GM23338 (cell line): ENCODE data around the gene POFUT2. TPM values are rescaled to one million over a fixed set of nuclear protein-coding genes. Genes with fewer than 3 reads are reported as not detected.

ENCODE experiments used
- ATAC-seq: fragments of 200-7000 bp; cut with Tn5 transposase; 3 replicates; pipeline ENCODE4 v1.9.1; 2020
- DNase-seq: peaks from one replicate; pipeline ENCODE4 v3.0.0-alpha.2; 2015; ENCODE audit warnings: low spot score
- H2AFZ ChIP-seq: fragments of 200-600 bp; sonication (generic); 2 replicates; pipeline ENCODE4 v1.8.0; 2016; ENCODE audit warnings: antibody characterized with exemption, mild to moderate bottlenecking, moderate library complexity
- H3F3A ChIP-seq: fragments of 200-600 bp; sonication (generic); replicated peaks from 2 replicates; pipeline ENCODE4 v1.8.0; 2017; ENCODE audit warnings: antibody characterized with exemption, mixed run types, low read depth
- H3K27ac ChIP-seq: fragments of 200-600 bp; sonication (generic); 2 replicates; pipeline ENCODE4 v1.6.1; 2016; ENCODE audit warnings: low read depth
- H3K27me3 ChIP-seq: fragments of 200-600 bp; sonication (generic); 2 replicates; pipeline ENCODE4 v1.8.0; 2016; ENCODE audit warnings: mild to moderate bottlenecking, mixed run types, moderate library complexity; ENCODE audit not compliant: insufficient read depth
- H3K36me3 ChIP-seq: fragments of 200-600 bp; sonication (generic); 2 replicates; pipeline ENCODE4 v1.8.0; 2016; ENCODE audit warnings: mild to moderate bottlenecking; ENCODE audit not compliant: insufficient read depth
- H3K4me1 ChIP-seq: fragments of 200-600 bp; sonication (generic); 2 replicates; pipeline ENCODE4 v1.8.0; 2016; ENCODE audit warnings: mild to moderate bottlenecking, moderate library complexity; ENCODE audit not compliant: insufficient read depth
- H3K4me2 ChIP-seq: fragments of 200-600 bp; sonication (generic); 2 replicates; pipeline ENCODE4 v1.7.1; 2017; ENCODE audit warnings: mixed run types
- H3K4me3 ChIP-seq: fragments of 200-600 bp; sonication (generic); 2 replicates; pipeline ENCODE4 v1.6.1; 2016; ENCODE audit warnings: mixed run types
- H3K79me2 ChIP-seq: fragments of 200-600 bp; sonication (generic); replicated peaks from 2 replicates; pipeline ENCODE4 v1.8.0; 2017; ENCODE audit warnings: mild to moderate bottlenecking; ENCODE audit not compliant: insufficient read depth
- H3K9me2 ChIP-seq: fragments of 200-600 bp; sonication (generic); 2 replicates; pipeline ENCODE4 v1.8.0; 2017; ENCODE audit not compliant: insufficient read depth
- H4K20me1 ChIP-seq: fragments of 200-600 bp; sonication (generic); replicated peaks from 2 replicates; pipeline ENCODE4 v1.8.0; 2017; ENCODE audit warnings: mild to moderate bottlenecking; ENCODE audit not compliant: insufficient read depth
- H3K27ac Mint-ChIP-seq: 2 replicates; pipeline ENCODE4 v1.8.0; 2020; ENCODE audit warnings: inconsistent platforms, mild to moderate bottlenecking, moderate library complexity, mixed read lengths
- H3K27me3 Mint-ChIP-seq: 3 replicates; pipeline ENCODE4 v1.8.0; 2022; ENCODE audit warnings: low read depth, mild to moderate bottlenecking, moderate library complexity, mixed read lengths, inconsistent platforms; ENCODE audit not compliant: insufficient read depth, poor library complexity
- H3K36me3 Mint-ChIP-seq: 3 replicates; pipeline ENCODE4 v1.8.0; 2021; ENCODE audit warnings: low read depth, mild to moderate bottlenecking, inconsistent platforms, moderate library complexity, mixed read lengths
- H3K4me1 Mint-ChIP-seq: 3 replicates; pipeline ENCODE4 v1.8.0; 2020; ENCODE audit warnings: mild to moderate bottlenecking, inconsistent platforms, mixed read lengths
- H3K4me3 Mint-ChIP-seq: 3 replicates; pipeline ENCODE4 v1.8.0; 2021; ENCODE audit warnings: moderate library complexity, mild to moderate bottlenecking, inconsistent platforms, mixed read lengths
- H3K9me3 Mint-ChIP-seq: 3 replicates; pipeline ENCODE4 v1.8.0; 2020; ENCODE audit warnings: moderate library complexity, mild to moderate bottlenecking, inconsistent platforms, mixed read lengths
- CREB1 ChIP-seq: fragments of 250-450 bp; sonication (Bioruptor Pico); IDR thresholded peaks from 2 replicates; pipeline ENCODE4 v1.5.0; 2020; ENCODE audit warnings: low read depth, mild to moderate bottlenecking, moderate library complexity
- CTCF ChIP-seq, 2 experiments: fragments of 200-600 bp in 1 of 2; sonication (generic) in 1 of 2; conservative IDR thresholded peaks; 2 replicates each; pipeline versions ENCODE4 v1.5.1 to v1.6.1; 2016 to 2017; ENCODE audit warnings: antibody characterized with exemption in 2 of 2, low read depth in 2 of 2, mild to moderate bottlenecking in 2 of 2, moderate library complexity in 1 of 2
- ETS1 ChIP-seq: IDR thresholded peaks from 2 replicates; pipeline ENCODE4 v1.6.1; 2016; ENCODE audit warnings: antibody characterized with exemption
- EZH2 ChIP-seq: fragments of 200-600 bp; sonication (generic); IDR thresholded peaks from one replicate; pipeline ENCODE4 v1.8.0; 2017; ENCODE audit warnings: antibody characterized with exemption, mild to moderate bottlenecking, low read depth; ENCODE audit not compliant: unreplicated experiment
- JUNB ChIP-seq: IDR thresholded peaks from one replicate; pipeline ENCODE4 v1.6.1; 2016; ENCODE audit warnings: antibody characterized with exemption; ENCODE audit not compliant: unreplicated experiment
- NANOG ChIP-seq: IDR thresholded peaks from 2 replicates; pipeline ENCODE4 v1.6.1; 2016; ENCODE audit warnings: antibody characterized with exemption, borderline replicate concordance
- POLR2AphosphoS5 ChIP-seq: IDR thresholded peaks from 2 replicates; pipeline ENCODE4 v1.6.1; 2016; ENCODE audit warnings: antibody characterized with exemption, low read depth
- STAT1 ChIP-seq: IDR thresholded peaks from one replicate; pipeline ENCODE4 v1.6.1; 2016; ENCODE audit warnings: antibody characterized with exemption; ENCODE audit not compliant: unreplicated experiment
- ZNF114 ChIP-seq: fragments of 250-450 bp; sonication (Bioruptor Pico); IDR thresholded peaks from 2 replicates; pipeline ENCODE4 v1.5.0; 2020; ENCODE audit warnings: mild to moderate bottlenecking, moderate library complexity
- ZNF331 ChIP-seq: fragments of 250-450 bp; sonication (Bioruptor Pico); IDR thresholded peaks from 2 replicates; pipeline ENCODE4 v1.5.0; 2020; ENCODE audit warnings: low read depth, mild to moderate bottlenecking, moderate library complexity
- polyA plus RNA-seq: library from polyadenylated mRNA; unstranded; fragments of >200 nt; fragmentation: Nextera tagmentation; extraction: Ambion mirVana; gene quantifications from 2 replicates; pipeline ENCODE4 v1.2.1, GENCODE V29; 2016
- total RNA-seq: library from RNA; depleted of rRNA; stranded (reverse); fragments of >200 nt; shearing (Covaris generic); gene quantifications from 2 replicates; pipeline ENCODE4 v1.2.3, GENCODE V29; 2014
- TF ChIP-seq, protein P1 (sequence below): IDR thresholded peaks from one replicate; pipeline ENCODE4 v1.6.1; 2018; ENCODE audit warnings: antibody characterized with exemption; ENCODE audit not compliant: unreplicated experiment

The POFUT2 gene
- total and polyA plus RNA-seq, 2 experiments from 2014 or later, result 12.1 to 34.5 TPM

GRCh38 chr21:45280178-45280821, 7.4 kb downstream of the POFUT2 start:
- no peak overlapping the region for H3K27ac ChIP-seq
- no peak for TF ChIP-seq NANOG
- no peak overlapping the region for H3K4me2 ChIP-seq
- H3K36me3 Mint-ChIP-seq, result peaks cover 46% of the 10 kb centered on the region
- H3K27me3 ChIP-seq, result no peaks in the 10 kb centered on the region
- DNase-seq (no peak), ATAC-seq (no peak)
- H3K4me3 ChIP-seq, result no peak overlapping the region
- H3K4me1 Mint-ChIP-seq, result no peaks in the 10 kb centered on the region
- peaks cover 9% of the 10 kb centered on the region for H4K20me1 ChIP-seq
- H3K4me3 Mint-ChIP-seq, result no peak overlapping the region
- peaks cover 34% of the 10 kb centered on the region for H3K36me3 ChIP-seq
- no peaks in the 10 kb centered on the region for H3F3A ChIP-seq
- H3K9me2 ChIP-seq, result no peaks in the 10 kb centered on the region
- H3K79me2 ChIP-seq, result peaks cover 25% of the 10 kb centered on the region
- no peak overlapping the region; the same call in 1 of the 2 replicates for H3K27ac Mint-ChIP-seq
- H3K9me3 Mint-ChIP-seq, result no peaks in the 10 kb centered on the region
- peaks cover 7% of the 10 kb centered on the region for H3K27me3 Mint-ChIP-seq
- no peak overlapping the region for H2AFZ ChIP-seq
- no peaks in the 10 kb centered on the region for H3K4me1 ChIP-seq

DNA sequence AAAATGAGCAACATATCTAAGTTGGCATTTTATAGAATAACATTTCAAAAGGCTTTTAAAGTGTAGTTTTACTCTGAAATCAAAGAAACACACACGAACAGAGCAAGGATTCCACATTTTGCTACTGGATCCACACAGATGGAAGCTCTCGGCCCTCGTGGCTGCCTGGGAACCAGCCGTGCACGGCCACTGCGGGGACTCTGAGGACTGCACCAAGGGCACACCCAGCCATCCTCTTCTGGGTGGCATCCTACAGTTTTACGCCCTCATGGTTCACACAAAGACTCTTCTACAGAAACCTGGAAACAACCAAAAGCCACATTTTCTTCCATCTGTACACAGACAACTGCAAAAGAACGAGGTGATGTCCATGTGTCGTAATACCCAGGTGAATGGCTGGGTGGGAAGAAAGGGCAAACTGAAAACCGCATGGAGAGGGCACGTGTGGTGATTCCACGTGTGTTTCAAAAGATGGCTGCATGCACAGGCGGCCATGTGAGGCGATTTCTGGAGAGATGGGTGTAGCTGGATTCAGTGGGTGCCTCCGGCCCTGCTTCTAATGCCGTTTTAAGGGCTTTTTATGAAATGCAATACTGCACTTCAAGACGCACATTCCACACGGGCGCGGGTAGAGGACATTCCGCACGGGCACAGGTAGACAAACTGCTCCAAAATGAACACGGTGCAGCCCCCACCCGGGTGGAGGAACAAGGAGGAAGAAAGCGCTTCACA, 8.1 kb downstream of the POFUT2 start:
- H3K36me3 Mint-ChIP-seq, result peaks cover 39% of the 10 kb centered on the region
- H3K27ac Mint-ChIP-seq, result no peak overlapping the region
- ATAC-seq (no peak), DNase-seq (no peak)
- H3K4me3 Mint-ChIP-seq, result no peak overlapping the region
- H3K4me1 ChIP-seq, result no peaks in the 10 kb centered on the region
- H3K9me3 Mint-ChIP-seq, result no peaks in the 10 kb centered on the region
- peaks cover 33% of the 10 kb centered on the region for H3K36me3 ChIP-seq
- no peaks in the 10 kb centered on the region for H3K9me2 ChIP-seq
- peaks cover 7% of the 10 kb centered on the region for H3K27me3 Mint-ChIP-seq
- peaks cover 3% of the 10 kb centered on the region for H4K20me1 ChIP-seq
- TF ChIP-seq JUNB (no peak), ZNF331 (CRISPR knock-in tag) (no peak), POLR2AphosphoS5 (no peak), STAT1 (no peak), ETS1 (no peak), EZH2 (no peak)
- H3K4me2 ChIP-seq, result no peak overlapping the region
- peaks cover 25% of the 10 kb centered on the region for H3K79me2 ChIP-seq
- H3K4me1 Mint-ChIP-seq, result no peaks in the 10 kb centered on the region
- no peak overlapping the region for H2AFZ ChIP-seq
- no peaks in the 10 kb centered on the region for H3F3A ChIP-seq
- H3K27me3 ChIP-seq, result no peaks in the 10 kb centered on the region
- H3K27ac ChIP-seq, result no peak overlapping the region
- H3K4me3 ChIP-seq, result no peak overlapping the region

GRCh38 chr21:45278156-45278911, 9.4 kb downstream of the POFUT2 start:
- H3K27ac ChIP-seq, result no peak overlapping the region
- Mint-ChIP-seq H3K36me3 (peaks cover 31% of the 10 kb centered on the region), H3K9me3 (no peaks in the 10 kb centered on the region), H3K4me1 (no peaks in the 10 kb centered on the region), H3K27ac (no peak overlapping the region), H3K27me3 (peaks cover 6% of the 10 kb centered on the region), H3K4me3 (no peak overlapping the region)
- H4K20me1 ChIP-seq, result peaks cover 7% of the 10 kb centered on the region
- no peaks in the 10 kb centered on the region for H3F3A ChIP-seq
- no peak for ATAC-seq
- no peak overlapping the region for H2AFZ ChIP-seq
- no peaks in the 10 kb centered on the region for H3K27me3 ChIP-seq
- no peak overlapping the region for H3K4me2 ChIP-seq
- no peak for DNase-seq
- H3K79me2 ChIP-seq, result peaks cover 31% of the 10 kb centered on the region
- no peaks in the 10 kb centered on the region for H3K4me1 ChIP-seq
- no peaks in the 10 kb centered on the region for H3K9me2 ChIP-seq
- H3K4me3 ChIP-seq, result no peak overlapping the region
- H3K36me3 ChIP-seq, result peaks cover 38% of the 10 kb centered on the region
- TF ChIP-seq, protein P1, sequence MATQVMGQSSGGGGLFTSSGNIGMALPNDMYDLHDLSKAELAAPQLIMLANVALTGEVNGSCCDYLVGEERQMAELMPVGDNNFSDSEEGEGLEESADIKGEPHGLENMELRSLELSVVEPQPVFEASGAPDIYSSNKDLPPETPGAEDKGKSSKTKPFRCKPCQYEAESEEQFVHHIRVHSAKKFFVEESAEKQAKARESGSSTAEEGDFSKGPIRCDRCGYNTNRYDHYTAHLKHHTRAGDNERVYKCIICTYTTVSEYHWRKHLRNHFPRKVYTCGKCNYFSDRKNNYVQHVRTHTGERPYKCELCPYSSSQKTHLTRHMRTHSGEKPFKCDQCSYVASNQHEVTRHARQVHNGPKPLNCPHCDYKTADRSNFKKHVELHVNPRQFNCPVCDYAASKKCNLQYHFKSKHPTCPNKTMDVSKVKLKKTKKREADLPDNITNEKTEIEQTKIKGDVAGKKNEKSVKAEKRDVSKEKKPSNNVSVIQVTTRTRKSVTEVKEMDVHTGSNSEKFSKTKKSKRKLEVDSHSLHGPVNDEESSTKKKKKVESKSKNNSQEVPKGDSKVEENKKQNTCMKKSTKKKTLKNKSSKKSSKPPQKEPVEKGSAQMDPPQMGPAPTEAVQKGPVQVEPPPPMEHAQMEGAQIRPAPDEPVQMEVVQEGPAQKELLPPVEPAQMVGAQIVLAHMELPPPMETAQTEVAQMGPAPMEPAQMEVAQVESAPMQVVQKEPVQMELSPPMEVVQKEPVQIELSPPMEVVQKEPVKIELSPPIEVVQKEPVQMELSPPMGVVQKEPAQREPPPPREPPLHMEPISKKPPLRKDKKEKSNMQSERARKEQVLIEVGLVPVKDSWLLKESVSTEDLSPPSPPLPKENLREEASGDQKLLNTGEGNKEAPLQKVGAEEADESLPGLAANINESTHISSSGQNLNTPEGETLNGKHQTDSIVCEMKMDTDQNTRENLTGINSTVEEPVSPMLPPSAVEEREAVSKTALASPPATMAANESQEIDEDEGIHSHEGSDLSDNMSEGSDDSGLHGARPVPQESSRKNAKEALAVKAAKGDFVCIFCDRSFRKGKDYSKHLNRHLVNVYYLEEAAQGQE, result no peak
- TF ChIP-seq ZNF331 (CRISPR knock-in tag), result no peak
- TF ChIP-seq EZH2, result no peak
- TF ChIP-seq CTCF (conservative IDR thresholded peaks at IDR 0.05; ENCODE audit: low read depth in 2 of 2), result no peak
- TF ChIP-seq CREB1, result no peak
- no peak for TF ChIP-seq ZNF114 (CRISPR knock-in tag)
- TF ChIP-seq NANOG, result no peak
